HG02610 (cell line): Measurements from ENCODE around the gene EVI5L.
"Not testable (repeated sequence)": the region's sequence is repeated elsewhere in the genome, so short reads cannot be mapped to it uniquely, and the experiment has no call there.

Experiments
- ATAC-seq: cut with Tn5 transposase; IDR thresholded peaks from one replicate; pipeline ENCODE4 v1.9.1; 2021; ENCODE audit warnings: mild to moderate bottlenecking, moderate library complexity; ENCODE audit not compliant: unreplicated experiment

Gene EVI5L

GRCh38 chr19:7816040-7816439 lies 14.0 kb upstream of the EVI5L start:
- ATAC-seq: not testable (repeated sequence)

GRCh38 chr19:7817801-7818200 lies 12.2 kb upstream of the EVI5L start:
- no peak for ATAC-seq

GRCh38 chr19:7818806-7819205 lies 11.2 kb upstream of the EVI5L start:
- no peak for ATAC-seq

GRCh38 chr19:7819337-7819736 lies 10.7 kb upstream of the EVI5L start:
- peak; percentile 72 for ATAC-seq

- no peak for ATAC-seq
These were observed 9.4 kb upstream of the EVI5L start for GRCh38 chr19:7820588-7820987.

GRCh38 chr19:7822910-7823515 lies 7.0 kb upstream of the EVI5L start:
- no peak for ATAC-seq

- no peak for ATAC-seq
These were observed 6.2 kb upstream of the EVI5L start for GRCh38 chr19:7823686-7824301.

GRCh38 chr19:7829166-7829520 lies 875 bp upstream of the EVI5L start:
- ATAC-seq: no peak

GRCh38 chr19:7830272-7830771 lies 304 bp downstream of the EVI5L start:
- ATAC-seq: no peak

- no peak for ATAC-seq
These were observed 805 bp downstream of the EVI5L start for GRCh38 chr19:7830823-7831222.

GRCh38 chr19:7831452-7831851 lies 1.4 kb downstream of the EVI5L start:
- ATAC-seq: no peak

- ATAC-seq: no peak
These were observed 2.0 kb downstream of the EVI5L start for GRCh38 chr19:7832009-7832408.

GRCh38 chr19:7832781-7833180 lies 2.8 kb downstream of the EVI5L start:
- ATAC-seq: no peak

GRCh38 chr19:7833225-7834099 lies 3.4 kb downstream of the EVI5L start:
- no peak for ATAC-seq

- ATAC-seq: no peak
These were observed 9.5 kb downstream of the EVI5L start for GRCh38 chr19:7839476-7839875.

GRCh38 chr19:7840629-7841028 lies 10.6 kb downstream of the EVI5L start:
- ATAC-seq: no peak

- ATAC-seq: no peak
These were observed 12.0 kb downstream of the EVI5L start for GRCh38 chr19:7841751-7842660.

- no peak for ATAC-seq
These were observed 12.8 kb downstream of the EVI5L start for GRCh38 chr19:7842661-7843294.

GRCh38 chr19:7843521-7843920 lies 13.5 kb downstream of the EVI5L start:
- no peak for ATAC-seq

GRCh38 chr19:7844405-7844804 lies 14.4 kb downstream of the EVI5L start:
- no peak for ATAC-seq
